Measurements from ENCODE around the gene KCNJ16.

KCNJ16 gene

GRCh38 chr17:70172449-70172848 is 97.4 kb downstream of the KCNJ16 start:
- Histone ChIP-seq H3K36me3 (no peaks in the 10 kb centered on the region), H3K4me1 (no peaks in the 10 kb centered on the region), H3K4me3 (ENCODE audit: low read depth, low read length) (no peak overlapping the region), H3K9me3 (no peaks in the 10 kb centered on the region), H3K27me3 (peaks cover 68% of the 10 kb centered on the region)
- no peak for DNase-seq
- TF ChIP-seq, protein P1, sequence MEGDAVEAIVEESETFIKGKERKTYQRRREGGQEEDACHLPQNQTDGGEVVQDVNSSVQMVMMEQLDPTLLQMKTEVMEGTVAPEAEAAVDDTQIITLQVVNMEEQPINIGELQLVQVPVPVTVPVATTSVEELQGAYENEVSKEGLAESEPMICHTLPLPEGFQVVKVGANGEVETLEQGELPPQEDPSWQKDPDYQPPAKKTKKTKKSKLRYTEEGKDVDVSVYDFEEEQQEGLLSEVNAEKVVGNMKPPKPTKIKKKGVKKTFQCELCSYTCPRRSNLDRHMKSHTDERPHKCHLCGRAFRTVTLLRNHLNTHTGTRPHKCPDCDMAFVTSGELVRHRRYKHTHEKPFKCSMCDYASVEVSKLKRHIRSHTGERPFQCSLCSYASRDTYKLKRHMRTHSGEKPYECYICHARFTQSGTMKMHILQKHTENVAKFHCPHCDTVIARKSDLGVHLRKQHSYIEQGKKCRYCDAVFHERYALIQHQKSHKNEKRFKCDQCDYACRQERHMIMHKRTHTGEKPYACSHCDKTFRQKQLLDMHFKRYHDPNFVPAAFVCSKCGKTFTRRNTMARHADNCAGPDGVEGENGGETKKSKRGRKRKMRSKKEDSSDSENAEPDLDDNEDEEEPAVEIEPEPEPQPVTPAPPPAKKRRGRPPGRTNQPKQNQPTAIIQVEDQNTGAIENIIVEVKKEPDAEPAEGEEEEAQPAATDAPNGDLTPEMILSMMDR (IDR thresholded peaks at IDR 0.05; ENCODE audit: low read depth, low read length): no peak

- no peak for DNase-seq
- H3K4me3 ChIP-seq (ENCODE audit: low read depth, low read length): no peak overlapping the region
- H3K27me3 ChIP-seq: peaks cover 64% of the 10 kb centered on the region
- H3K36me3 ChIP-seq: no peaks in the 10 kb centered on the region
- H3K4me1 ChIP-seq: no peaks in the 10 kb centered on the region
- TF ChIP-seq, protein P1 (IDR thresholded peaks at IDR 0.05; ENCODE audit: low read depth, low read length): no peak
- no peaks in the 10 kb centered on the region for H3K9me3 ChIP-seq
These were observed 97.9 kb downstream of the KCNJ16 start for GRCh38 chr17:70172923-70173322.

GRCh38 chr17:70173681-70174080 is 98.7 kb downstream of the KCNJ16 start:
- DNase-seq: no peak
- Histone ChIP-seq H3K36me3 (no peaks in the 10 kb centered on the region), H3K9me3 (no peaks in the 10 kb centered on the region), H3K27me3 (peaks cover 57% of the 10 kb centered on the region), H3K4me1 (no peaks in the 10 kb centered on the region), H3K4me3 (ENCODE audit: low read depth, low read length) (no peak overlapping the region)
- TF ChIP-seq, protein P1 (IDR thresholded peaks at IDR 0.05; ENCODE audit: low read depth, low read length): no peak

DNA sequence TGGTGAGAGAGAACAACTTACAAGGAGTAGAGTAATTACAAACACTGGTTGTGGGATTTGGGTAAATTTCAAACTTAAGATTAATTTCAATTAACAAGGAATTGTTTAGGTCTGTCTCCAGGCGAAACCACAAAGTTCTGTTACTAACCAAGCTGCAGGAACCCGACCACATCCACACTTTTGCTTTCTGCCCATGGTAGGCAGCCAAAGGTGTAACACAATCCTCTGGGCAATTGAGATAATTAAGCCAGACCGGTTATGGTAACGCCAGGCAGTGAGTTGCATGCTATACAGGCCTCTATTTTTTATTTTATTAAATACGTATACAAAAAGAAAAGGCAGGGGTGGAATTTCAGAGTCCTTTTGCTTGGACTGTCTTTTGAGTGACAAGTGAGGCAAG is 106.4 kb downstream of the KCNJ16 start:
- Histone ChIP-seq H3K4me1 (no peaks in the 10 kb centered on the region), H3K9me3 (no peaks in the 10 kb centered on the region), H3K36me3 (no peaks in the 10 kb centered on the region), H3K27me3 (peaks cover 31% of the 10 kb centered on the region), H3K4me3 (ENCODE audit: low read depth, low read length) (no peak overlapping the region)
- TF ChIP-seq, protein P1 (IDR thresholded peaks at IDR 0.05; ENCODE audit: low read depth, low read length): no peak
- DNase-seq: no peak

DNA sequence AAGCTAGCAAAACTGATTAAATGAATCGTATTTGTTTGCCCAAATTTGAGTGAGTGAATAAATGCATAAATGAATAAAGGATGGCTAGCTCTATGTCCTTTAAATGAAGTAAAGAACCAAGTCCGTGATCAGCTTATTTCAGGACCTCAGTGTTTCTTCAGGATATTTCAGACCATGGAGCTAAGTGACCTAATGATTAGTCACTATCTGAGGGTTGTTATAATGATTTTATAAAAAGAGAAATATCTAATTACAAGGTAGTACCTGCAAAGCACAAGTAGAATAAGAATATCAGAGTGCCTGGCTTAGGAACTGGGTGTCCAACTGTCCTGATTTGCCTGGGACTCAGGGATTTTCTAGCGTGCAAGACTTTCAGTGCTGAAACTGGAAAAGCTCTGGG is 106.8 kb downstream of the KCNJ16 start:
- TF ChIP-seq, protein P1 (IDR thresholded peaks at IDR 0.05; ENCODE audit: low read depth, low read length): no peak
- Histone ChIP-seq H3K27me3 (peaks cover 31% of the 10 kb centered on the region), H3K4me3 (ENCODE audit: low read depth, low read length) (no peak overlapping the region)

DNA sequence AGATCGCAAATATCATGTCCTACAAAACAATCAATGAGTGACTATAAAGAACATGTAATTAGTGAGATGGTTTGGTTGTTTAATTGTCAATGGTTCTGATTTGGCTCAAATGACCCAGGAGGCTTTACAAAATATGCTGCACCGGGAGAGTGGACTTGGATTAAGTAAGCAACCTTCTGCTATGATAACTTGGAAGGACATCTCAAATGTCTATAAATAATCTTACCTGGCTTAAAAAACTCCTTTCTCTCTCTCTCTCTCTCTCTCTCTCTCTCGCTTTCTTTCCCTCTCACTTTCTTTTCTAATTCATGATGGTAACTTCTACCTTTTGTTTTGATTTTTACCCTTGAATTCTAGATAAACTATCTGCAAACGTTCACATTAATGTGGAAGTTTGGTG is 108.5 kb downstream of the KCNJ16 start:
- DNase-seq: no peak
- Histone ChIP-seq H3K27me3 (peaks cover 26% of the 10 kb centered on the region), H3K4me1 (no peaks in the 10 kb centered on the region), H3K9me3 (no peaks in the 10 kb centered on the region), H3K36me3 (no peaks in the 10 kb centered on the region), H3K4me3 (ENCODE audit: low read depth, low read length) (no peak overlapping the region)
- TF ChIP-seq, protein P1 (IDR thresholded peaks at IDR 0.05; ENCODE audit: low read depth, low read length): no peak

More for the DNA sequence above, 106.8 kb downstream of the KCNJ16 start:
- no peaks in the 10 kb centered on the region for H3K9me3 ChIP-seq
- no peak for DNase-seq
- H3K36me3 ChIP-seq: no peaks in the 10 kb centered on the region
- no peaks in the 10 kb centered on the region for H3K4me1 ChIP-seq

Data from BE2C (cell line).